Right lobe of liver (tissue), 6 donors: ENCODE measurements around the gene FKBP1A. TPM values are rescaled to one million over a fixed set of nuclear protein-coding genes. Genes with fewer than 3 reads are reported as not detected.
"Not testable (repeated sequence)": the region's sequence is repeated elsewhere in the genome, so short reads cannot be mapped to it uniquely, and the experiment has no call there.

ENCODE experiments used
- ATAC-seq, 4 donors: fragments of 200-7000 bp; cut with Tn5 transposase; one replicate each; pipeline ENCODE4 v1.9.1; 2020; ENCODE audit warnings: mild to moderate bottlenecking in 4 of 4, moderate library complexity in 4 of 4
- DNase-seq, 3 donors: peaks; one replicate each; pipeline ENCODE4 v3.0.0-alpha.2; 2020
- H3K27ac ChIP-seq, 3 donors: fragments of 200-600 bp; one replicate each; pipeline ENCODE4 v1.8.0; 2022
- H3K27me3 ChIP-seq, 2 donors: fragments of 200-600 bp; one replicate each; pipeline ENCODE4 v1.8.0; 2022
- H3K36me3 ChIP-seq, 4 donors: fragments of 200-600 bp; sonication (generic) in 1 of 4; one replicate each; pipeline versions ENCODE4 v1.5.1 to v1.8.0; 2017 to 2022; ENCODE audit warnings: control low read depth in 1 of 4
- H3K4me1 ChIP-seq, 4 donors: fragments of 200-600 bp; sonication (generic) in 1 of 4; one replicate each; pipeline versions ENCODE4 v1.5.1 to v1.8.0; 2017 to 2022; ENCODE audit warnings: control low read depth in 1 of 4
- H3K4me3 ChIP-seq, 3 donors: fragments of 200-600 bp; one replicate each; pipeline ENCODE4 v1.8.0; 2022
- H3K9me3 ChIP-seq, 4 donors: fragments of 200-600 bp; sonication (generic) in 1 of 4; one replicate each; pipeline versions ENCODE4 v1.5.1 to v1.8.0; 2017 to 2022; ENCODE audit warnings: control low read depth in 1 of 4
- POLR2A ChIP-seq: fragments of 450-650 bp; IDR thresholded peaks from one replicate; pipeline ENCODE4 v1.6.1; 2017; ENCODE audit warnings: antibody characterized with exemption, mild to moderate bottlenecking
- WGBS: methylation state at CpG from one replicate; pipeline ENCODE4 v1.1.6; 2018; ENCODE audit warnings: low coverage, low lambda C conversion rate; ENCODE audit not compliant: insufficient coverage; ENCODE audit errors: missing lambda C conversion rate; 5-methylcytosine and 5-hydroxymethylcytosine counted together
- intact Hi-C, 2 donors: fragments of 100-400 bp; cut with DNase I; formaldehyde crosslinking; loops; one replicate each; pipeline versions ENCODE4 v1.11.2 to v1.14.1; 2022
- total RNA-seq, 6 experiments: library from RNA; depleted of rRNA in 2 of 6; stranded (reverse); fragments of >200 nt in 2 of 6; fragmentation: NEBNext Ultra II Directional in 3 of 6; extraction: Animal tissue kit (Norgen Biotek cat#: 25700) in 3 of 6; gene quantifications; one replicate each; pipeline versions ENCODE4 v1.1.0 to v1.2.4, GENCODE V29; 2016 to 2023
- TF ChIP-seq, protein P1 (sequence below), 4 donors: fragments of 200-600 bp in 3 of 4; fragments of 450-650 bp in 1 of 4; IDR thresholded peaks; one replicate each; pipeline versions ENCODE4 v1.5.1 to v1.8.0; 2016 to 2022; ENCODE audit warnings: antibody characterized with exemption in 4 of 4, mild to moderate bottlenecking in 2 of 4
- donor health status: DM: no; HTN: yes; CAD: no.
- donor health status: DM: no; HTN: no; CAD: no.
- donor health status: DM: no; HTN: no; CAD: no.
- donor health status: DM: no; HTN: yes; CAD: no.
- donor health status: DM: no; HTN: yes; CAD: no.

The FKBP1A gene
- total RNA-seq, 6 experiments from 2014 or later = 56.9 to 86.9 (median 63.4) TPM

DNA sequence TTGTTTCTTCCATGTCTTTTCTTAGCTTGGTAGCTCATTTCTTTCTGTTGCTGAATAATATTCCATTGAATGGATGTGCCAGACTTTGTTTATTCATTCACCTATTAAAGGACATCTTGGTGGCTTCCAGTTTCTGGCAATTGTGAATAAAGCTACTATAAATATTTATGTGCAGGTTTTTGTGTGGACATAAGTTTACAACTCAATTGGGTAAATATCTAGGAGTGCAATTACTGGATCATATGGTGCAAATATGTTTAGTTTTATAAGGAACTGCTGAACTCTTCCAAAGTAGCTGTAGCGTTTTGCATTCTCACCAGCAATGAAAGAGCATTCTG is 47.1 kb downstream of the FKBP1A start:
- H3K9me3 ChIP-seq = no peaks in the 10 kb centered on the region
- TF ChIP-seq, protein P1, sequence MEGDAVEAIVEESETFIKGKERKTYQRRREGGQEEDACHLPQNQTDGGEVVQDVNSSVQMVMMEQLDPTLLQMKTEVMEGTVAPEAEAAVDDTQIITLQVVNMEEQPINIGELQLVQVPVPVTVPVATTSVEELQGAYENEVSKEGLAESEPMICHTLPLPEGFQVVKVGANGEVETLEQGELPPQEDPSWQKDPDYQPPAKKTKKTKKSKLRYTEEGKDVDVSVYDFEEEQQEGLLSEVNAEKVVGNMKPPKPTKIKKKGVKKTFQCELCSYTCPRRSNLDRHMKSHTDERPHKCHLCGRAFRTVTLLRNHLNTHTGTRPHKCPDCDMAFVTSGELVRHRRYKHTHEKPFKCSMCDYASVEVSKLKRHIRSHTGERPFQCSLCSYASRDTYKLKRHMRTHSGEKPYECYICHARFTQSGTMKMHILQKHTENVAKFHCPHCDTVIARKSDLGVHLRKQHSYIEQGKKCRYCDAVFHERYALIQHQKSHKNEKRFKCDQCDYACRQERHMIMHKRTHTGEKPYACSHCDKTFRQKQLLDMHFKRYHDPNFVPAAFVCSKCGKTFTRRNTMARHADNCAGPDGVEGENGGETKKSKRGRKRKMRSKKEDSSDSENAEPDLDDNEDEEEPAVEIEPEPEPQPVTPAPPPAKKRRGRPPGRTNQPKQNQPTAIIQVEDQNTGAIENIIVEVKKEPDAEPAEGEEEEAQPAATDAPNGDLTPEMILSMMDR (IDR thresholded peaks at IDR 0.05) = no peak
- TF ChIP-seq POLR2A = no peak
- DNase-seq (no peak), ATAC-seq (no peak)
- WGBS = 100% methylated on average over 1 of the region's 1 CpG
- H3K4me1 ChIP-seq = no peaks in the 10 kb centered on the region
- intact Hi-C loops = no loop called here
- H3K36me3 ChIP-seq = no peaks in the 10 kb centered on the region
- H3K27ac ChIP-seq = no peak overlapping the region
- H3K27me3 ChIP-seq = no peaks in the 10 kb centered on the region
- no peak overlapping the region for H3K4me3 ChIP-seq

DNA sequence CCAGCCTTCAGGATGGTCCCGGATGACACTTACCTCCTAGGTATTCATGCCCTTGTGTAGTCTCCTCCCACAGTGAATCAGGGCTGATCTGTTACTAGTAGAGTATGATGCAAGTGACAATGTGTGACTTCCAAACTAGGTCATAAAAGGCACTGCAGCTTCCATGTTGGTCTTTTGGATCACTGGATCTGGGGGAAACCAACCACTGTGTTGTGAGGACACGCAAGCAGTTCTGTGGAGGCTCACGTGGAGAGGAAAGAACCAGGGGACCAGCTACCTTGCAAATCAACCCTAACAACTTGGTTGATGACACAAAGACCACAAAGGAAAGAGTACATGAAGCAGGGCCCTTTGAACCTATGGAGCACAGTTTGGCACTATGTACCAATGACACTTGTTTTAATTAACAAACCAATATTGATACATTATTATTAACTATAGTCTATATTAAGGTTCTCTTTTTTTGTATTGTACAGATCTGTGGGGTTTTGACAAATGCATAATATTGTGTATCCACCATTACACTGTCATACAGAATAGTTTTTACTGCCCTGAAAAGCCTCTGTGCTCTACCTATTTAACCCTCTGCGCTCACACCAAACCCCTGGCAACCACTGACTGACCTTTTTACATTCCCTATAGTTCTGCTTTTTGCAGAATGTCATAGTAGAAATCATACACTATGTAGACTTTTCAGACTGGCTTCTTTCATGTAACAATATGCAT is 47.7 kb downstream of the FKBP1A start:
- no peaks in the 10 kb centered on the region for H3K36me3 ChIP-seq
- 81% methylated on average over 2 of the region's 4 CpGs for WGBS

DNA sequence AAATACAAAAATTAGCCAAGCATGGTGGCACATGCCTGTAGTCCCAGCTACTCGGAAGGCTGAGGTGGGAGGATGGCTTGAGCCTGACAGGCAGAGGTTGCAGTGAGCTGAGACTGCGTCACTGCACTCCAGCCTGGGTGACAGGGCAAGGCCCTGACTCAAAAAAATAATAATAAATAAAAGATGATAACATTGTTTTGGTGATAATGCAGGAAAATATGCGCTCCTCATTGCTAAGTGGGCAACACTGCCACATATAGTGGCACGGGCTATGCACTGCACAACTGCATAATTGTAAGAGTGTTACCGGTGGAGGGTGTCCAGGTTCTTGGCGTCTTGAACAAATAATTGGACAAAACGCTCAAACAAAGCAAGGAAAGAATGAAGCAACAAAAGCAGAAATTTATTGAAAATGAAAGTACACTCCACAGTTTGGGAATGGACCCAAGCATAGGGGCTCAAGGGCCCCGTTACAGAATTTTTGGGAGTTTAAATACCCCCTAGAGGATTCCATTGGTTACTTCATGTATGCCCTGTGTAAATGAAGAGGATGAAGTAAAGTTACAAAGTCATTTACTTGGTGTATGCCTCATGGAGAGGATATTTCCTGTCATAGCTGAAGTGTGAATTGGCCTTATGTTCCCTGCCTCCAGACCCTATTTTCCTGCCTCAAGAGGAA is 49.3 kb downstream of the FKBP1A start:
- H3K36me3 ChIP-seq, H3K4me3 ChIP-seq, H3K9me3 ChIP-seq, H3K27me3 ChIP-seq, intact Hi-C loops, ATAC-seq, H3K4me1 ChIP-seq, H3K27ac ChIP-seq, DNase-seq: not testable (repeated sequence)
- 73% methylated on average over 5 of the region's 8 CpGs for WGBS

More for the DNA sequence above, 47.7 kb downstream of the FKBP1A start:
- intact Hi-C loops = no loop called here
- H3K4me1 ChIP-seq = no peaks in the 10 kb centered on the region
- no peaks in the 10 kb centered on the region for H3K9me3 ChIP-seq
- TF ChIP-seq, protein P1 (IDR thresholded peaks at IDR 0.05) = no peak
- no peak for TF ChIP-seq POLR2A
- no peak overlapping the region for H3K4me3 ChIP-seq
- H3K27me3 ChIP-seq = no peaks in the 10 kb centered on the region
- no peak for DNase-seq
- no peak for ATAC-seq
- no peak overlapping the region for H3K27ac ChIP-seq

DNA sequence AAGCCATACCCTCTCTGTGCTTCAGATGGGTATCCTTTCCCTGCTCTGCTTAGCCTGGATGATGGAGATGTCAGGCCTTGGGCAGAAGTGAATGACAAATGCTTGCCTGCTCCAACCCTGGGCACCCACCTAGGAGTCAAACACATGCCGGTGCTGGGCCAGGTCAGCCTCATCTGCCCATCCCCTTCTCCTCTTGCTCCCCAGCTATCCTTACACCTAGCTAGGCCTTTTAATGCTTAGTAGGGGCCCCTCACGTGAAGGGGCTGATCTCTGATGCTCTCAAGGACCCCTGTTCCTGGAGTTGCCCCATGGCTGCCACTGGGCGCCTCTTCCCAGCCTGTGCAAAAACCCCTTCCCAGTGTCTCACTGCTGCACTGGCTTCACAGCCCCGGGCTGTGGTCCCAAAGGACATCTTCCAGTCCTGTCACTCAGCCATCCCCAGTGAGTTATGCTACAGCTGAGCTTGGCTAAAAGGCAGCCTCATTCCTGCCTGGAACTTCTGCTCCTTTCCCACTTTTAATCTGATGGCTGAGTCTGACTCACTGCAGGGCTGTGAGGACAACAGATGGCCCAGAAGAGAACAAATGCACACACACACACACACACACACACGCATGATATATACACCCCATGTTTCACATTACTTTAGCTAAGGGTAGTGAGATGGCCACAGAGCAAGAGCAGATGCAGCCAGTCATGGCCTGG is 51.1 kb downstream of the FKBP1A start:
- TF ChIP-seq, protein P1 (IDR thresholded peaks at IDR 0.05) = no peak
- no peak for TF ChIP-seq POLR2A

DNA sequence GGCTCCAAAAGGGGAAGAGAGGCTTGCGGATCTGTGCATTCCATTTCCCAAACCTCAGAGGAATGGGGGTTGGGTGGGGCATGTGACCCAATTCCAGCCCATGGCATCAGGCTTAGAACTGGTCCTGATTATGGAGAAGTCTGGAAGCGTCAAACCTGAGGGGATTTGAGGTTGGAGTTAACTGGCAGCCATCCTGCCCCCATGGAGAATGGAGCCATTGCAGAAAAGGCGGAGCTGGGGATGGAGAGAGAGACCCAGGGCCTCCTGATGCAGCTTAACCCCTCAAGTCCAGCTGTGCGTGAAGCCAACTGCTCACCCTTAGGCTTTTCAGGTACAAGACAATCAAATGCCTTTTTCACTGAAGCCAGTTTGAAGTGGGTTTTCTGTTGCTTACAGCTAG is 54.1 kb downstream of the FKBP1A start:
- 90% methylated on average over 3 of the region's 4 CpGs for WGBS
- Histone ChIP-seq H3K36me3 (no peaks in the 10 kb centered on the region), H3K27ac (no peak overlapping the region), H3K9me3 (no peaks in the 10 kb centered on the region), H3K4me1 (peaks cover 0 to 15% (median 5%) of the 10 kb centered on the region in 4 donors), H3K27me3 (no peaks in the 10 kb centered on the region), H3K4me3 (no peak overlapping the region)
- TF ChIP-seq, protein P1 (IDR thresholded peaks at IDR 0.05) = no peak
- TF ChIP-seq POLR2A = no peak
- DNase-seq (no peak), ATAC-seq (no peak)
- intact Hi-C loops = no loop called here

More for the DNA sequence above, 51.1 kb downstream of the FKBP1A start:
- H3K36me3 ChIP-seq = no peaks in the 10 kb centered on the region
- peaks cover 0 to 8% (median 2%) of the 10 kb centered on the region in 4 donors for H3K4me1 ChIP-seq
- intact Hi-C loops = no loop called here
- WGBS = 100% methylated on average over 4 of the region's 5 CpGs
- H3K27me3 ChIP-seq = no peaks in the 10 kb centered on the region
- ATAC-seq (no peak), DNase-seq (no peak)
- H3K4me3 ChIP-seq = no peak overlapping the region
- no peaks in the 10 kb centered on the region for H3K9me3 ChIP-seq
- no peak overlapping the region for H3K27ac ChIP-seq
